Activated CD4-positive, alpha-beta T cell treated with anti-CD3 and anti-CD28 coated beads, Interleukin-2, amount 10 ng/mL, durations not matched to agents 24 days and 14 days (primary cell): ENCODE data around the gene ZMPSTE24. TPM values are rescaled to one million over a fixed set of nuclear protein-coding genes. Genes with fewer than 3 reads are reported as not detected.
"Not testable (repeated sequence)": the region's sequence is repeated elsewhere in the genome, so short reads cannot be mapped to it uniquely, and the experiment has no call there.

Experiments used
- DNase-seq: peaks from one replicate; pipeline ENCODE4 v3.0.0; 2022
- H3K27ac Mint-ChIP-seq: one replicate; pipeline ENCODE4 v1.8.0; 2022; ENCODE audit warnings: mild to moderate bottlenecking, mixed read lengths
- H3K27me3 Mint-ChIP-seq: one replicate; pipeline ENCODE4 v1.8.0; 2022; ENCODE audit warnings: mixed read lengths
- H3K36me3 Mint-ChIP-seq: one replicate; pipeline ENCODE4 v1.8.0; 2022; ENCODE audit warnings: low read depth, mild to moderate bottlenecking, mixed read lengths
- H3K4me1 Mint-ChIP-seq: one replicate; pipeline ENCODE4 v1.8.0; 2021; ENCODE audit warnings: mixed read lengths
- H3K4me3 Mint-ChIP-seq: one replicate; pipeline ENCODE4 v1.8.0; 2022; ENCODE audit warnings: mild to moderate bottlenecking, moderate library complexity, mixed read lengths
- H3K9me3 Mint-ChIP-seq: one replicate; pipeline ENCODE4 v1.8.0; 2021; ENCODE audit warnings: mixed read lengths
- intact Hi-C: fragments of 100-400 bp; cut with micrococcal nuclease; formaldehyde crosslinking; loops from one replicate; pipeline ENCODE4 v1.15.1; 2023
- total RNA-seq: library from RNA; stranded (reverse); gene quantifications from 2 replicates; pipeline ENCODE4 v1.2.3, GENCODE V29; 2022

ZMPSTE24 gene
- total RNA-seq, 1 donor from 2014 or later, result 50.8 TPM

DNA sequence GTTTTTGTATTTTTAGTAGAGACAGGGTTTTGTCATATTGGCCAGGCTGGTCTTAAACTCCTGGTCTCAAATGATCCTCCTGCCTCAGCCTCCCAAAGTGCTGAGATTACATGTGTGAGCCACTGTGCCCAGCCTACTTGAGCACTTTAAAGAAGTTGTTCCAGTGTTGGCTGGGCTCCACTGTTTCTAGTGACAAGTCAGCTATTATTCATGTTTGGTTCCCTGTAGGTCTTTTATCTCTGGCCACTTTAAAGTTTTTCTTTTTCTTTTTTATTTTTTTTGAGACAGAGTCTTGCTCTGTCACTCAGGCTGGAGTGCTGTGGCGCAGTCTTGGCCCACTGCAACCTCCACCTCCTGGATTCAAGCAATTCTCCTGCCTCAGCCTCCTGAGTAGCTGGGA is 73.4 kb downstream of the ZMPSTE24 start:
- H3K27me3 Mint-ChIP-seq, result peaks cover 12% of the 10 kb centered on the region
- intact Hi-C loops, H3K9me3 Mint-ChIP-seq, H3K4me3 Mint-ChIP-seq, DNase-seq, H3K4me1 Mint-ChIP-seq, H3K27ac Mint-ChIP-seq, H3K36me3 Mint-ChIP-seq: not testable (repeated sequence)

DNA sequence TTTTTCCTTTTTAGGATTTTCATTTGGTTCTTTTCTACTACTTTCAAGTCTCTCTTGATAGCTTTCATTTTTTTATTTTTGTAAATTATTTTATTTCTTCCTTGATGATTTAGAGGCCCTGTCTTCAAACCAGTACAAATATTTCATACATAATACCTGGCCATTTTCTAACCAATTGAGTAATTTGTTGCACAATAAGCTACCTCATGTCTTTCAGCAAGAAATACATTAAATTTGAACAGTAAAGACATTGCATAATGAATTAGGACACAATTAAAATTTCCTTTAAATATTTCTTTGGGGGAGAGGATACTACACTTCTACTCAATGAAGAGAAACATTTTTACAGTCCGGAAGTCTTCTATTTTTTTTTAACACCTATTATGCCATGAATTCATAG is 74.7 kb downstream of the ZMPSTE24 start:
- peaks cover 12% of the 10 kb centered on the region for H3K27me3 Mint-ChIP-seq
- no peak overlapping the region for H3K27ac Mint-ChIP-seq
- DNase-seq, result no peak
- no peak overlapping the region for H3K4me3 Mint-ChIP-seq
- H3K9me3 Mint-ChIP-seq, result no peaks in the 10 kb centered on the region
- H3K4me1 Mint-ChIP-seq, result no peaks in the 10 kb centered on the region
- intact Hi-C loops, result no loop called here
- no peaks in the 10 kb centered on the region for H3K36me3 Mint-ChIP-seq

DNA sequence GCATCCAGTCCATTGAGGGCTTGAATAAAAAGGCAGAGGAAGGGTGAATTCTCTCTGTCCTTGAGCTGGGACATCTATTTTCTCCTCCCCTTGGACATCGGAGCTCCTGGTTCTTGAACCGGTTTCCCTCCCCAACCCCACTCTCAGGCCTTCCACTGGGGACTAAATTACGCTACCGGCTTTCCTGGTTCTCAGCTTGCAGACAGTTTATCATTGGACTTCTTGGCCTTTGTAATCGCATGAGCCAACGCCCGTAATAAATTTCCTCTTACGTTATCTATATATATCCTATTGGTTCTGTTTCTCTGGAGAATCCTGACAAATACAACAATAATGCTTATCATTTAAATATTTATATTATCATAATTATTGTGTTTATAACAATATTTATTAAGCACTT is 79.4 kb downstream of the ZMPSTE24 start:
- Mint-ChIP-seq H3K4me3 (no peak overlapping the region), H3K27ac (no peak overlapping the region), H3K36me3 (no peaks in the 10 kb centered on the region), H3K27me3 (peaks cover 2% of the 10 kb centered on the region), H3K4me1 (peaks cover 33% of the 10 kb centered on the region), H3K9me3 (peaks cover 5% of the 10 kb centered on the region)
- intact Hi-C loops, result no loop called here
- no peak for DNase-seq

DNA sequence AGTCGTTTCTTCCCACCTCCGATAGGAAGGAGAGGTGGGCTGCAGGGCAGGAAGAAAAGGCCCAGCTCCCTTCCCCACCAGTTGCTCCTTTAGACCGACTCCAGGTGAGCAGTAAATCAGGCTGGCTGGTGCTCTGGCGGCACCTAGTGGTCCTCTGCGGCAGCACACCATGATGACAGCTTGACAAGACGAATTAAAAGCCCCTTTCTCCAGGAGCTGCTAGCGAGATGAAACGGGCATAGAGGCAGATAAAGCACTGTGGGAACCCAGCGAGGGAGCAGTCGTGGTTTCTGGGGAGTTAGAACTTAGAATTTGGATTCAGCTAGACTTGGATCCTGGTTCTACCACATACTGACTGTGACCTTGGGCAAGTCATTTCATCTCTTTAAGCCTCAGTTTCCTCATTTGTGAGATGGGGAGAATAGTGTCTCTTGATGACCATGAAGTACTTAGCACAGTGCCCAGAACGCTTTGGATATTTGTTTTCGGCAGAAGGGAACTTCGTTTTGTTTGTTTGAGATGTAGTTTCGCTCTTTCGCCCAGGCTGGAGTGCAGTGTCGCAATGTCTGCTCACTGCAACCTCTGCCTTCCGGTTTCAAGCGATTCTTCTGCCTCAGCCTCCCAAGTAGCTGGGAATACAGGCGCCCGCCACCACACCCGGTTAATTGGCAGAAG is 80.8 kb downstream of the ZMPSTE24 start:
- intact Hi-C loops, result loop anchor here (1.0 to 2.0 kb wide), 5 partner anchors 24 to 260 kb away; no protein-coding TSS in a partner anchor
- H3K36me3 Mint-ChIP-seq, result no peaks in the 10 kb centered on the region
- H3K4me1 Mint-ChIP-seq, result peaks cover 42% of the 10 kb centered on the region
- H3K27ac Mint-ChIP-seq, result peak overlapping the region; percentile 35
- H3K4me3 Mint-ChIP-seq, result peak overlapping the region; percentile 34
- H3K27me3 Mint-ChIP-seq, result no peaks in the 10 kb centered on the region
- H3K9me3 Mint-ChIP-seq, result peaks cover 5% of the 10 kb centered on the region
- peak; percentile 97 for DNase-seq

DNA sequence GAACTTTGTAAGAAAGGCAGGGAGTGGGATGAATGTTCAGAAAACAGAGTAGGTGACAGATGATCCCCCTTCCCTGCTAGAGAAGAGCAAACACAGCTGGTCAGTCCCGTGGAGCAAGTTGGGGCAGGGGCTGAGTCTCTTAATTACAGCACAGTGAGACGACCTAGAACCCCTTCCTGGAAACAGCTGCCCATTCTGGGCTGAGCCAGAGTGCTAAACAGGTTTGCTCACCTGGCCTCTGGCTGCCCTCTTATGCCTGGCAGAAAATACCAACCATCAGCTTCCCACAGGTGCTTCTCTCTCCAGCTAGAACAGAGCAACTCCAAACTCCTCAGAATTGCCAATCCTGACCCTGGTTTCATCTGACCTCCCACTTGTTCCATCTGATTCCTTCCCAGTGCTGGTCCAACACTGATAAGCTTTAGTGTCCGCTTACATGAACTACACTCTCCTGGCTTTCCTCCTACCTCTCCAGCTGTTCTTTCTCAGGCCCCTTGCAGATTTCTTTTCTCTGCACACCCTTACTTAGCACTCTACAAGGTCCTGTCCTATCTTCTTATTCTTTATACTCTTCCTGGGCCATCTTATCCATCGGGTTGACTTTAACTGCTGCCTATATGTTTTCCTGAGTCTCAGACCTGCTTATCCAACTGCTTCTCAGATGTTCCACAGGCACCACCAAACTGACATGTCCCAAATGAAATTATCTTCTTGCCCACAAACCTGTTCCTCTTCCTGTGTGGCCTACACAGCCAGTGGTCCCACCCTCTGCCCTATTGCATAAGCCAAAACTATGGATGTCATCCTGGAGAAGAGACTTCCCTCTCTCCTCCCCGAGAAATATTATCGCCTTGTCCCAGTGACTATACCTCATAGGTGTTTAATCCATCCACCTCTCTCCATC is 81.6 kb downstream of the ZMPSTE24 start:
- intact Hi-C loops, result loop anchor here (2.0 kb wide), 2 partner anchors 195 to 261 kb away; no protein-coding TSS in a partner anchor
- Mint-ChIP-seq H3K4me1 (peaks cover 50% of the 10 kb centered on the region), H3K27ac (peak overlapping the region; percentile 18), H3K4me3 (peak overlapping the region; percentile 1), H3K27me3 (no peaks in the 10 kb centered on the region), H3K36me3 (no peaks in the 10 kb centered on the region), H3K9me3 (peaks cover 8% of the 10 kb centered on the region)
- no peak for DNase-seq

DNA sequence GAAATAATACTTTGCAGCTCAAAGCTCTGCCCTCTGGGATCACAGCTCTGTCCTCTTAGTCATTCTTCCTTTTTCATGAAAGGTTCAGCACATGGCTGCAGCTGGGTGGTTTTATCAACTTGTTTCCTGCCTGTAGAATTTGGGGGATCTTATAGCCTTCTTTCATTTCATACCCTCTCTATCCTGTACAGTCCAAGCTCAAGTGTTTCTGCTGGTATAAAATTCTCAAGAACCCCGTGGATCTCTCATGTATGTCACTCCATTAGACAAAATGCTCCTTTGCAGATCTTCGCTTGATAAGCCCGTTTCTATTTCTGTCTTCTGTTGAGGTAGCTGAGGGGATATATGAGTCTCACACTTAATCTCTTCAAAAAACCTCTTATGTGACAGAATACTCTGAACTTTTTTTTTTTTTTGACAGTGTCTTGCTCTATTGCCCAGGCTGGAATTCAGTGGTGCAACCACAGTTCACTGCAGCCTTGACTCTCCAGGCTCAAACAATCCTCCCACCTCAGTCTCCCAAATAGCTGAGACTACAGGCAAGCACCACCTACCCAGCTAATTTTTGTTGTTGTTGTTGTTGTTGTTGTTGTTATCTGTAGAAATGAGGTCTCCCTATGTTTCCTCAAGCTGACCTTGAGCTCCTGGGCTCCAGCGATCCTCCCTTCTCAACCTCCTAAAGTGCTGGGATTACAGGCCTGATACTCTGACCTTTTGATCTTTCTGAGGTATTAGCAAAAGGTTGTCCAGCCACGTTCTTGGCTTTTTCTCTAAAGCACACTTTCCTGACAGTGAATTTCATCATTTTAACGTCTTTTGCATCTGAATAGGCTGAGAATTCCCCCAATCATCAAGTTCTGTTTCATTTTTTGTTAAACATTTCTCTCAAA is 83.7 kb downstream of the ZMPSTE24 start:
- Mint-ChIP-seq H3K27me3 (no peaks in the 10 kb centered on the region), H3K4me1 (peaks cover 57% of the 10 kb centered on the region), H3K9me3 (peaks cover 8% of the 10 kb centered on the region), H3K27ac (peak overlapping the region; percentile 95), H3K36me3 (no peaks in the 10 kb centered on the region), H3K4me3 (peak overlapping the region; percentile 68)
- DNase-seq, result peak; percentile 69
- intact Hi-C loops, result loop anchor here (2.0 kb wide), 1 partner anchor 43 kb away; no protein-coding TSS in a partner anchor

DNA sequence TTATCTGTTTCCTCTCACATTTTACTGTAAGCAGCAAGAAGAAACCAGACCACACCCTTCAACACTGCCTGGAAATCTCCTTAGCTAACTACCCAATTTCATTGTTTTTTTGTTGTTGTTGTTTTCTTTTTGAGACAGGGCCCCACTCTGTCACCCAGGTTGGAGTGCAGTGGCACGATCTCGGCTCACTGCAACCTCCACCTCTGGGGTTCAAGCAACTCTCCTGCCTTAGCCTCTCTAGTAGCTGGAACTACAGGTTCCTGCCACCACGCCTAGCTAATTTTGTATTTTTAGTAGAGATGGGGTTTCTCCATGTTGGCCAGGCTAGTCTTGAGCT is 84.3 kb downstream of the ZMPSTE24 start:
- H3K4me1 Mint-ChIP-seq, result peaks cover 57% of the 10 kb centered on the region
- peak overlapping the region; percentile 68 for H3K4me3 Mint-ChIP-seq
- H3K36me3 Mint-ChIP-seq, H3K9me3 Mint-ChIP-seq, H3K27me3 Mint-ChIP-seq: not testable (repeated sequence)
- peak overlapping the region; percentile 95 for H3K27ac Mint-ChIP-seq
- DNase-seq, result peak; percentile 74
- intact Hi-C loops, result loop anchor here (2.0 kb wide), 1 partner anchor 42 kb away; no protein-coding TSS in a partner anchor

Other genes starting within 250 kb of the ZMPSTE24 start
- 417 and 440 TPM in 2 replicates for gene CAP1, start 217.5 kb upstream of the ZMPSTE24 start, total RNA-seq
- 99.0 and 102 TPM in 2 replicates for gene PPT1, start 161.0 kb upstream of the ZMPSTE24 start, total RNA-seq
- 21.2 TPM in 2 replicates for gene RLF, start 96.8 kb upstream of the ZMPSTE24 start, total RNA-seq
- gene TMCO2, start 10.3 kb upstream of the ZMPSTE24 start, total RNA-seq, result not detected in 2 replicates
- 14.5 and 14.6 TPM in 2 replicates for gene COL9A2, start 59.0 kb downstream of the ZMPSTE24 start, total RNA-seq
- gene SMAP2, start 115.5 kb downstream of the ZMPSTE24 start, total RNA-seq, result 156 and 157 TPM in 2 replicates
- 5.5 and 6.3 TPM in 2 replicates for gene ZFP69B, start 192.2 kb downstream of the ZMPSTE24 start, total RNA-seq
- gene ZFP69, start 219.1 kb downstream of the ZMPSTE24 start, total RNA-seq, result 3.1 and 3.9 TPM in 2 replicates